K562 (cell line): ENCODE data around the gene CYB561A3. TPM values are rescaled to one million over a fixed set of nuclear protein-coding genes. Genes with fewer than 3 reads are reported as not detected.

ENCODE experiments used
- CBX3 ChIP-seq, 2 experiments: IDR thresholded peaks; 1 replicate in 1 of 2; 2 replicates in 1 of 2; pipeline ENCODE4 v1.6.1; 2012; ENCODE audit warnings: inconsistent platforms in 2 of 2, low read length in 2 of 2, borderline replicate concordance in 1 of 2, control low read depth in 1 of 2
- CHD2 ChIP-seq: IDR thresholded peaks from 2 replicates; pipeline ENCODE4 v1.6.1; 2011; ENCODE audit warnings: low read depth, low read length
- FOSL1 ChIP-seq: fragments of 200-800 bp; sonication (Bioruptor generic); conservative IDR thresholded peaks from 2 replicates; pipeline ENCODE4 v1.6.1; 2016; ENCODE audit warnings: missing genetic modification characterization, missing compliant biosample characterization
- FOXM1 ChIP-seq, 2 experiments: fragments of 450-650 bp in 1 of 2; sonication (generic) in 1 of 2; formaldehyde crosslinking in 1 of 2; IDR thresholded peaks; 2 replicates each; pipeline versions ENCODE4 v1.6.1 to v1.9.0; 2017 to 2022; ENCODE audit warnings: low read depth in 2 of 2, mild to moderate bottlenecking in 2 of 2, missing genetic modification reagents in 1 of 2, moderate library complexity in 1 of 2
- GABPB2 ChIP-seq: fragments of 250-450 bp; sonication (Bioruptor Pico); conservative IDR thresholded peaks from 2 replicates; pipeline ENCODE4 v1.5.1; 2021; ENCODE audit warnings: mild to moderate bottlenecking
- KLF6 ChIP-seq: fragments of 250-450 bp; sonication (Bioruptor Pico); IDR thresholded peaks from 2 replicates; pipeline ENCODE4 v1.4.0; 2020; ENCODE audit warnings: mild to moderate bottlenecking, moderate library complexity, borderline replicate concordance
- MCM2 ChIP-seq: fragments of 450-650 bp; IDR thresholded peaks from 2 replicates; pipeline ENCODE4 v1.6.1; 2017; ENCODE audit warnings: low read depth, mild to moderate bottlenecking
- NR2C1 ChIP-seq, 2 experiments: fragments of 450-650 bp; IDR thresholded peaks; 2 replicates each; pipeline ENCODE4 v1.6.1; 2017; ENCODE audit warnings: mild to moderate bottlenecking in 2 of 2, antibody characterized with exemption in 1 of 2, inconsistent platforms in 1 of 2, missing compliant biosample characterization in 1 of 2, missing genetic modification characterization in 1 of 2
- SIRT6 ChIP-seq: IDR thresholded peaks from one replicate; pipeline ENCODE4 v1.6.1; 2012; ENCODE audit warnings: low read depth, mild to moderate bottlenecking, control low read depth, inconsistent platforms, low read length, moderate library complexity
- TCF7L2 ChIP-seq: fragments of 150-350 bp; IDR thresholded peaks from 2 replicates; pipeline ENCODE4 v1.6.1; 2016; ENCODE audit warnings: low read depth, mild to moderate bottlenecking, low read length, moderate library complexity
- ZFX ChIP-seq: sonication (generic); formaldehyde crosslinking; IDR thresholded peaks from 2 replicates; pipeline ENCODE4 v1.8.0; 2022; ENCODE audit warnings: mild to moderate bottlenecking, missing genetic modification reagents, moderate library complexity
- ZNF707 ChIP-seq: fragments of 250-450 bp; sonication (Bioruptor Pico); conservative IDR thresholded peaks from 2 replicates; pipeline ENCODE4 v1.8.0; 2022; ENCODE audit warnings: inconsistent platforms, mild to moderate bottlenecking, moderate library complexity
- polyA plus RNA-seq, 8 experiments: library from polyadenylated mRNA; depleted of rRNA in 4 of 8; stranded (reverse) in 5 of 8; unstranded in 3 of 8; fragments of >200 nt; fragmentation: Nextera tagmentation in 2 of 8; fragmentation: Illumina TruSeq in 1 of 8; extraction: Ambion mirVana in 2 of 8; extraction: Trizol in 1 of 8; gene quantifications; 2 replicates each; pipeline versions ENCODE4 v1.2.1 to v1.2.3, GENCODE V29; 2011 to 2014; ENCODE audit warnings: inconsistent platforms in 1 of 8, missing spikeins in 1 of 8
- total RNA-seq, 7 experiments: library from RNA; depleted of rRNA in 6 of 7; stranded (reverse); fragments of >200 nt in 6 of 7; fragmentation: Illumina TruSeq in 2 of 7; extraction: Trizol in 2 of 7; gene quantifications; 2 replicates each; pipeline versions ENCODE4 v1.2.1 to v1.2.3, GENCODE V29; 2011 to 2021; ENCODE audit warnings: low replicate concordance in 1 of 7
- TF ChIP-seq, protein P1 (sequence below), 2 experiments: IDR thresholded peaks; 2 replicates each; pipeline ENCODE4 v1.6.1; 2011; ENCODE audit warnings: borderline replicate concordance in 1 of 2, control low read depth in 1 of 2, low read depth in 1 of 2, low read length in 1 of 2, mild to moderate bottlenecking in 1 of 2, mixed read lengths in 1 of 2, moderate library complexity in 1 of 2; ENCODE audit not compliant: insufficient read depth in 1 of 2, insufficient read length in 1 of 2, poor library complexity in 1 of 2, severe bottlenecking in 1 of 2; ENCODE audit errors: extremely low read depth in 1 of 2
- TF ChIP-seq, protein P2 (sequence below): fragments of 200-800 bp; sonication (Bioruptor generic); IDR thresholded peaks from 2 replicates; pipeline ENCODE4 v1.6.1; 2017; ENCODE audit warnings: missing genetic modification characterization, missing compliant biosample characterization
- TF ChIP-seq, protein P3 (sequence below): sonication (generic); formaldehyde crosslinking; IDR thresholded peaks from 2 replicates; pipeline ENCODE4 v1.9.0; 2022; ENCODE audit warnings: mild to moderate bottlenecking, missing genetic modification reagents
- TF ChIP-seq, protein P4 (sequence below): fragments of 450-650 bp; IDR thresholded peaks from 2 replicates; pipeline ENCODE4 v1.6.1; 2016; ENCODE audit warnings: antibody characterized with exemption
- TF ChIP-seq, protein P5 (sequence below): sonication (generic); formaldehyde crosslinking; IDR thresholded peaks from 2 replicates; pipeline ENCODE4 v1.8.1; 2023; ENCODE audit warnings: mild to moderate bottlenecking, missing genetic modification reagents
- TF ChIP-seq, protein P6 (sequence below): fragments of 250-450 bp; sonication (Bioruptor Pico); IDR thresholded peaks from 2 replicates; pipeline ENCODE4 v1.8.0; 2022; ENCODE audit warnings: moderate library complexity, mild to moderate bottlenecking, inconsistent platforms

The CYB561A3 gene
- total and polyA plus RNA-seq, 9 of the 15 experiments (the other 6 are each of a cell fraction or from before 2014, with no cell fraction given) = 29.2 to 78.9 (median 37.9) TPM

DNA sequence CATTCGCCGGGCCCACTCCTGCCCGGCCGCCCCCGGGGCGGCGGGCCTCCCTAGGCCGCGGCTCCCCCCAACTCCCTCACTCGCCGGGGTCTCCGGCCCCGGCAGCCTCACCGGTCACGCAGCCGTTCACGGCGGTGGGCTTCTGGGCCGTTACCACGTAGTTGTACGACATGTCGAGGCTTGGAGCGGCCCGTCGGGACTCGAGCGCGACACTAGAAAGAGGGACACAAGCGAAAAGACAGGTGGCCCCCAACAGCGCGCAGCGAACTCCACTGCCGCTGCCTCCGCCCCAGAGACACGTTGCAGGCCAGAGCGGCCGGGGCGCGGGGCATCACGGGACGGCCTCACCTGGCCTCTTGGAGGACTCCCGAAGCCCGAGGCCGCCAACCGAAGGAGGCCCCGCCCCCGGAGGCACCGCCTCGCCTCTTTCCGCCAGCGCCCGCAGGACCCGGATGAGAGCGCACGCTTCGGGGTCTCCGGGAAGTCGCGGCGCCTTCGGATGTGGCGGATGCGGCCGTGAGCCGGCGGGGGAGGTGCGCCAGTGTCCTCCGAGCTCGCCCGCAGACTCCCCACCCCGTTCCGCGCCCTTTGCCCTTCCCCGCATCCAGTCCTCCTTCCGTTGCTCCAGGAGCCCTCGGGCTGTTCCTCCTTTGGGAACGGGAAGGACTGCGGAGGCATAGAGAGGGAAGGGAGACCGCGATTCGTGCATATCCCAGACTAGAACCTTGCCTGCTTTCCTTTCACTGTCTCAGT, 28.7 kb downstream of the CYB561A3 start, which contains the start of the genes DDB1 and TKFC (continued):
- TF ChIP-seq FOXM1 (IDR thresholded peaks at IDR 0.05; ENCODE audit: low read depth) (peak; percentile 20; the same call in 1 of the 2 replicates), FOXM1 (CRISPR knock-in tag; IDR thresholded peaks at IDR 0.05; ENCODE audit: low read depth) (peak; percentile 92), ZNF707 (CRISPR knock-in tag) (no peak), CBX3 (IDR thresholded peaks at IDR 0.05; ENCODE audit: borderline replicate concordance in 1 of 2, low read length in 2 of 2) (peak in 1 of 2 experiments; percentile 15; a peak in 1 of 3 replicates), KLF6 (CRISPR knock-in tag) (0 out of 2 replicates have a peak, but pooled peaks have one; percentile 67), TCF7L2 (no peak), MCM2 (no peak), CHD2 (no peak), GABPB2 (CRISPR knock-in tag) (no peak), SIRT6 (no peak), NR2C1 (IDR thresholded peaks at IDR 0.05) (no peak), NR2C1 (tag; IDR thresholded peaks at IDR 0.05) (no peak; the same call in none of the 2 replicates), FOSL1 (tag) (0 out of 2 replicates have a peak, but pooled peaks have one; percentile 44), ZFX (CRISPR knock-in tag) (peak; percentile 98)
- TF ChIP-seq, protein P1, sequence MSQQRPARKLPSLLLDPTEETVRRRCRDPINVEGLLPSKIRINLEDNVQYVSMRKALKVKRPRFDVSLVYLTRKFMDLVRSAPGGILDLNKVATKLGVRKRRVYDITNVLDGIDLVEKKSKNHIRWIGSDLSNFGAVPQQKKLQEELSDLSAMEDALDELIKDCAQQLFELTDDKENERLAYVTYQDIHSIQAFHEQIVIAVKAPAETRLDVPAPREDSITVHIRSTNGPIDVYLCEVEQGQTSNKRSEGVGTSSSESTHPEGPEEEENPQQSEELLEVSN (IDR thresholded peaks at IDR 0.05; ENCODE audit: borderline replicate concordance in 1 of 2, extremely low read depth in 1 of 2, insufficient read depth in 1 of 2, insufficient read length in 1 of 2, low read depth in 1 of 2, low read length in 1 of 2, poor library complexity in 1 of 2, severe bottlenecking in 1 of 2) = peak; percentile 56
- TF ChIP-seq, protein P2, sequence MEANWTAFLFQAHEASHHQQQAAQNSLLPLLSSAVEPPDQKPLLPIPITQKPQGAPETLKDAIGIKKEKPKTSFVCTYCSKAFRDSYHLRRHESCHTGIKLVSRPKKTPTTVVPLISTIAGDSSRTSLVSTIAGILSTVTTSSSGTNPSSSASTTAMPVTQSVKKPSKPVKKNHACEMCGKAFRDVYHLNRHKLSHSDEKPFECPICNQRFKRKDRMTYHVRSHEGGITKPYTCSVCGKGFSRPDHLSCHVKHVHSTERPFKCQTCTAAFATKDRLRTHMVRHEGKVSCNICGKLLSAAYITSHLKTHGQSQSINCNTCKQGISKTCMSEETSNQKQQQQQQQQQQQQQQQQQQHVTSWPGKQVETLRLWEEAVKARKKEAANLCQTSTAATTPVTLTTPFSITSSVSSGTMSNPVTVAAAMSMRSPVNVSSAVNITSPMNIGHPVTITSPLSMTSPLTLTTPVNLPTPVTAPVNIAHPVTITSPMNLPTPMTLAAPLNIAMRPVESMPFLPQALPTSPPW = peak; percentile 47; the same call in 1 of the 2 replicates
- TF ChIP-seq, protein P3, sequence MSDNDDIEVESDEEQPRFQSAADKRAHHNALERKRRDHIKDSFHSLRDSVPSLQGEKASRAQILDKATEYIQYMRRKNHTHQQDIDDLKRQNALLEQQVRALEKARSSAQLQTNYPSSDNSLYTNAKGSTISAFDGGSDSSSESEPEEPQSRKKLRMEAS (CRISPR knock-in tag) = peak; percentile 78
- TF ChIP-seq, protein P4, sequence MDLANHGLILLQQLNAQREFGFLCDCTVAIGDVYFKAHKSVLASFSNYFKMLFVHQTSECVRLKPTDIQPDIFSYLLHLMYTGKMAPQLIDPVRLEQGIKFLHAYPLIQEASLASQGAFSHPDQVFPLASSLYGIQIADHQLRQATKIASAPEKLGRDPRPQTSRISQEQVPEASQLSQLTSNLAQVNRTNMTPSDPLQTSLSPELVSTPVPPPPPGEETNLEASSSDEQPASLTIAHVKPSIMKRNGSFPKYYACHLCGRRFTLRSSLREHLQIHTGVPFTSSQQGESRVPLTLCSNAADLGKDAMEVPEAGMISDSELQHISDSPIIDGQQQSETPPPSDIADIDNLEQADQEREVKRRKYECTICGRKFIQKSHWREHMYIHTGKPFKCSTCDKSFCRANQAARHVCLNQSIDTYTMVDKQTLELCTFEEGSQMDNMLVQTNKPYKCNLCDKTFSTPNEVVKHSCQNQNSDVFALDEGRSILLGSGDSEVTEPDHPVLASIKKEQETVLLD = 0 out of 2 replicates have a peak, but pooled peaks have one; percentile 10
- TF ChIP-seq, protein P5, sequence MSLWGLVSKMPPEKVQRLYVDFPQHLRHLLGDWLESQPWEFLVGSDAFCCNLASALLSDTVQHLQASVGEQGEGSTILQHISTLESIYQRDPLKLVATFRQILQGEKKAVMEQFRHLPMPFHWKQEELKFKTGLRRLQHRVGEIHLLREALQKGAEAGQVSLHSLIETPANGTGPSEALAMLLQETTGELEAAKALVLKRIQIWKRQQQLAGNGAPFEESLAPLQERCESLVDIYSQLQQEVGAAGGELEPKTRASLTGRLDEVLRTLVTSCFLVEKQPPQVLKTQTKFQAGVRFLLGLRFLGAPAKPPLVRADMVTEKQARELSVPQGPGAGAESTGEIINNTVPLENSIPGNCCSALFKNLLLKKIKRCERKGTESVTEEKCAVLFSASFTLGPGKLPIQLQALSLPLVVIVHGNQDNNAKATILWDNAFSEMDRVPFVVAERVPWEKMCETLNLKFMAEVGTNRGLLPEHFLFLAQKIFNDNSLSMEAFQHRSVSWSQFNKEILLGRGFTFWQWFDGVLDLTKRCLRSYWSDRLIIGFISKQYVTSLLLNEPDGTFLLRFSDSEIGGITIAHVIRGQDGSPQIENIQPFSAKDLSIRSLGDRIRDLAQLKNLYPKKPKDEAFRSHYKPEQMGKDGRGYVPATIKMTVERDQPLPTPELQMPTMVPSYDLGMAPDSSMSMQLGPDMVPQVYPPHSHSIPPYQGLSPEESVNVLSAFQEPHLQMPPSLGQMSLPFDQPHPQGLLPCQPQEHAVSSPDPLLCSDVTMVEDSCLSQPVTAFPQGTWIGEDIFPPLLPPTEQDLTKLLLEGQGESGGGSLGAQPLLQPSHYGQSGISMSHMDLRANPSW = no peak
- TF ChIP-seq, protein P6, sequence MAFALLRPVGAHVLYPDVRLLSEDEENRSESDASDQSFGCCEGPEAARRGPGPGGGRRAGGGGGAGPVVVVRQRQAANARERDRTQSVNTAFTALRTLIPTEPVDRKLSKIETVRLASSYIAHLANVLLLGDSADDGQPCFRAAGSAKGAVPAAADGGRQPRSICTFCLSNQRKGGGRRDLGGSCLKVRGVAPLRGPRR (CRISPR knock-in tag) = no peak
